Neural progenitor cell (in vitro differentiated cells): ENCODE results near the gene GABBR2. TPM values are rescaled to one million over a fixed set of nuclear protein-coding genes. Genes with fewer than 3 reads are reported as not detected.

Experiments used
- DNase-seq: peaks from one replicate; pipeline ENCODE4 v3.0.0-alpha.2; 2016; ENCODE audit warnings: low spot score
- H2AFZ ChIP-seq: fragments of 200-600 bp; sonication (generic); replicated peaks from 2 replicates; pipeline ENCODE4 v1.6.1; 2016; ENCODE audit warnings: antibody characterized with exemption
- H3F3A ChIP-seq: fragments of 200-600 bp; sonication (generic); 2 replicates; pipeline ENCODE4 v1.6.1; 2016; ENCODE audit warnings: antibody characterized with exemption, low read depth
- H3K27ac ChIP-seq: fragments of 200-600 bp; sonication (generic); 2 replicates; pipeline ENCODE4 v1.5.1; 2016; ENCODE audit warnings: mild to moderate bottlenecking
- H3K27me3 ChIP-seq: fragments of 200-600 bp; sonication (generic); 2 replicates; pipeline ENCODE4 v1.6.1; 2016; ENCODE audit warnings: mild to moderate bottlenecking, moderate library complexity
- H3K36me3 ChIP-seq: fragments of 200-600 bp; sonication (generic); 2 replicates; pipeline ENCODE4 v1.5.1; 2016
- H3K4me1 ChIP-seq: fragments of 200-600 bp; sonication (generic); 2 replicates; pipeline ENCODE4 v1.6.1; 2016; ENCODE audit warnings: mixed run types
- H3K4me2 ChIP-seq: fragments of 200-600 bp; sonication (generic); 2 replicates; pipeline ENCODE4 v1.6.1; 2016
- H3K4me3 ChIP-seq: fragments of 200-600 bp; sonication (generic); 2 replicates; pipeline ENCODE4 v1.5.1; 2016
- H3K79me2 ChIP-seq: fragments of 200-600 bp; sonication (generic); 2 replicates; pipeline ENCODE4 v1.6.1; 2016; ENCODE audit warnings: low read depth
- H3K9ac ChIP-seq: fragments of 200-600 bp; sonication (generic); 2 replicates; pipeline ENCODE4 v1.6.1; 2016
- H3K9me3 ChIP-seq: fragments of 200-600 bp; sonication (generic); 2 replicates; pipeline ENCODE4 v1.5.1; 2016; ENCODE audit warnings: low read depth
- H4K20me1 ChIP-seq: fragments of 200-600 bp; sonication (generic); 2 replicates; pipeline ENCODE4 v1.6.1; 2016; ENCODE audit warnings: low read depth
- H3K27ac Mint-ChIP-seq: 3 replicates; pipeline ENCODE4 v1.8.0; 2021; ENCODE audit warnings: mixed read lengths
- H3K27me3 Mint-ChIP-seq: 2 replicates; pipeline ENCODE4 v1.8.0; 2022; ENCODE audit warnings: low read depth, mild to moderate bottlenecking, inconsistent platforms, moderate library complexity, mixed read lengths; ENCODE audit not compliant: insufficient read depth
- H3K36me3 Mint-ChIP-seq: 3 replicates; pipeline ENCODE4 v1.8.0; 2021; ENCODE audit warnings: mixed read lengths
- H3K4me1 Mint-ChIP-seq: 3 replicates; pipeline ENCODE4 v1.8.0; 2021; ENCODE audit warnings: mixed read lengths
- H3K4me3 Mint-ChIP-seq: 3 replicates; pipeline ENCODE4 v1.8.0; 2021; ENCODE audit warnings: mild to moderate bottlenecking, moderate library complexity, mixed read lengths
- H3K9me3 Mint-ChIP-seq: 3 replicates; pipeline ENCODE4 v1.8.0; 2020; ENCODE audit warnings: mixed read lengths
- CTCF ChIP-seq: fragments of 200-600 bp; sonication (generic); IDR thresholded peaks from 2 replicates; pipeline ENCODE4 v1.5.1; 2017; ENCODE audit warnings: antibody characterized with exemption, mild to moderate bottlenecking
- EZH2 ChIP-seq: fragments of 200-600 bp; sonication (generic); IDR thresholded peaks from 2 replicates; pipeline ENCODE4 v1.6.1; 2017; ENCODE audit warnings: antibody characterized with exemption, mild to moderate bottlenecking, moderate library complexity
- EZH2phosphoT487 ChIP-seq: fragments of 200-600 bp; sonication (generic); IDR thresholded peaks from 2 replicates; pipeline ENCODE4 v1.6.1; 2017; ENCODE audit warnings: antibody characterized with exemption
- total RNA-seq: library from RNA; depleted of rRNA; stranded (reverse); fragments of >200 nt; gene quantifications from 2 replicates; pipeline ENCODE4 v1.2.3, GENCODE V29; 2015; ENCODE audit warnings: low replicate concordance

Gene GABBR2
- total RNA-seq, 1 donor from 2014 or later: not detected

- Mint-ChIP-seq H3K27ac (no peak overlapping the region), H3K27me3 (peaks cover 4% of the 10 kb centered on the region), H3K36me3 (no peaks in the 10 kb centered on the region), H3K4me3 (no peak overlapping the region), H3K4me1 (peaks cover 9% of the 10 kb centered on the region), H3K9me3 (no peaks in the 10 kb centered on the region)
- Histone ChIP-seq H3K9ac (no peak overlapping the region), H3K9me3 (no peaks in the 10 kb centered on the region), H3K4me2 (no peak overlapping the region), H3K4me1 (no peaks in the 10 kb centered on the region), H3K79me2 (no peaks in the 10 kb centered on the region), H3K4me3 (no peak overlapping the region), H3K27me3 (no peaks in the 10 kb centered on the region), H3F3A (no peaks in the 10 kb centered on the region), H3K27ac (no peak overlapping the region), H3K36me3 (no peaks in the 10 kb centered on the region), H4K20me1 (no peaks in the 10 kb centered on the region), H2AFZ (no peak overlapping the region)
- DNase-seq: no peak
- TF ChIP-seq CTCF (no peak), EZH2phosphoT487 (no peak), EZH2 (no peak)
Observed at GRCh38 chr9:98607152-98607551, 101.6 kb downstream of the GABBR2 start.

GRCh38 chr9:98606730-98607129 is 102.0 kb downstream of the GABBR2 start:
- H3K9me3 ChIP-seq: no peaks in the 10 kb centered on the region
- no peak for DNase-seq
- H3K79me2 ChIP-seq: no peaks in the 10 kb centered on the region
- Mint-ChIP-seq H3K27me3 (peaks cover 4% of the 10 kb centered on the region), H3K9me3 (no peaks in the 10 kb centered on the region), H3K4me1 (peaks cover 9% of the 10 kb centered on the region), H3K4me3 (no peak overlapping the region), H3K27ac (no peak overlapping the region), H3K36me3 (no peaks in the 10 kb centered on the region)
- H3K9ac ChIP-seq: no peak overlapping the region
- no peak overlapping the region for H3K27ac ChIP-seq
- H2AFZ ChIP-seq: no peak overlapping the region
- H3K4me1 ChIP-seq: no peaks in the 10 kb centered on the region
- no peaks in the 10 kb centered on the region for H3F3A ChIP-seq
- no peaks in the 10 kb centered on the region for H4K20me1 ChIP-seq
- no peaks in the 10 kb centered on the region for H3K36me3 ChIP-seq
- no peaks in the 10 kb centered on the region for H3K27me3 ChIP-seq
- no peak overlapping the region for H3K4me3 ChIP-seq
- H3K4me2 ChIP-seq: no peak overlapping the region
- no peak for TF ChIP-seq EZH2
- no peak for TF ChIP-seq EZH2phosphoT487
- no peak for TF ChIP-seq CTCF

GRCh38 chr9:98605116-98605515 is 103.6 kb downstream of the GABBR2 start:
- DNase-seq: no peak
- no peaks in the 10 kb centered on the region for H3K36me3 Mint-ChIP-seq
- Histone ChIP-seq H3K4me3 (no peak overlapping the region), H3K36me3 (no peaks in the 10 kb centered on the region), H4K20me1 (no peaks in the 10 kb centered on the region), H3K9ac (no peak overlapping the region), H3K27me3 (no peaks in the 10 kb centered on the region), H3F3A (no peaks in the 10 kb centered on the region), H3K4me2 (no peak overlapping the region), H3K4me1 (peaks cover 10% of the 10 kb centered on the region), H2AFZ (no peak overlapping the region), H3K9me3 (no peaks in the 10 kb centered on the region), H3K79me2 (no peaks in the 10 kb centered on the region), H3K27ac (no peak overlapping the region)
- no peaks in the 10 kb centered on the region for H3K9me3 Mint-ChIP-seq
- no peak overlapping the region for H3K4me3 Mint-ChIP-seq
- peaks cover 4% of the 10 kb centered on the region for H3K27me3 Mint-ChIP-seq
- H3K4me1 Mint-ChIP-seq: peaks cover 3% of the 10 kb centered on the region
- no peak overlapping the region for H3K27ac Mint-ChIP-seq
- TF ChIP-seq CTCF: no peak
- no peak for TF ChIP-seq EZH2phosphoT487
- no peak for TF ChIP-seq EZH2
